Measurements from ENCODE around the gene B9D1. TPM values are rescaled to one million over a fixed set of nuclear protein-coding genes. Genes with fewer than 3 reads are reported as not detected.
A peak's percentile ranks its signal among the peaks of the same experiment; 100 is the strongest.

B9D1 gene
- total and polyA plus RNA-seq, 2 donors from 2014 or later, result 32.1 to 67.5 TPM

DNA sequence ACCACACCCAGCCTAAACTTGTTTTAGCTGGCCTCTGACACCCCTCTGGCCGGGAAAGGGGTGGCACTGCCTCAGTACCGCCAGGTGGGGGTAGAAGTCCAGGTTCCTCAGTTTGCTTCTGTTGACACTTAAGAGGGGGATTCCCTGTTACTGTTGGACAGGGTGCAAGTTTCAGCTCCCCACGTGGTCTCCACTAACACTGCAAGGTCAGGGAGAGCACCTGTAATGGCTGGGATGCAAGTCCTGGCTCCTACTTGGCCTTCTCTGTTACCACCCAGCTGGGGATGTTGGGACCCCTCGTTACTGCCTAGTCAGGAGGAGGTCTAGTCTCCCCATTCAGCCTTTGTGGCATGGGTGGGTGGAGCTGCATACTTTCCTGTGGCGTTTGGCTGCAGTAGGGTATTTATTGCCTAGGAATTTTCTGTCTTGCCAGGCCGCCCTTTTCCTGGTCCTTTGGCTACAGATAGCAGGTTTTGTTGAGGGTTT, 35.1 kb upstream of the B9D1 start:
- FAIRE-seq (no peak), DNase-seq (peak in 2 of 5 donors; percentile 36 to 57)
- H3K9ac ChIP-seq (ENCODE audit: low read length in 3 of 3), result no peak overlapping the region
- H3K36me3 ChIP-seq (ENCODE audit: control insufficient read depth in 2 of 3, insufficient read depth in 3 of 3, low read length in 3 of 3), result no peaks in the 10 kb centered on the region
- intact Hi-C loops (cut with DNase I), result no loop called here
- H3K27me3 ChIP-seq (ENCODE audit: control insufficient read depth, insufficient read depth, low read length), result no peaks in the 10 kb centered on the region
- TF ChIP-seq, protein P1, sequence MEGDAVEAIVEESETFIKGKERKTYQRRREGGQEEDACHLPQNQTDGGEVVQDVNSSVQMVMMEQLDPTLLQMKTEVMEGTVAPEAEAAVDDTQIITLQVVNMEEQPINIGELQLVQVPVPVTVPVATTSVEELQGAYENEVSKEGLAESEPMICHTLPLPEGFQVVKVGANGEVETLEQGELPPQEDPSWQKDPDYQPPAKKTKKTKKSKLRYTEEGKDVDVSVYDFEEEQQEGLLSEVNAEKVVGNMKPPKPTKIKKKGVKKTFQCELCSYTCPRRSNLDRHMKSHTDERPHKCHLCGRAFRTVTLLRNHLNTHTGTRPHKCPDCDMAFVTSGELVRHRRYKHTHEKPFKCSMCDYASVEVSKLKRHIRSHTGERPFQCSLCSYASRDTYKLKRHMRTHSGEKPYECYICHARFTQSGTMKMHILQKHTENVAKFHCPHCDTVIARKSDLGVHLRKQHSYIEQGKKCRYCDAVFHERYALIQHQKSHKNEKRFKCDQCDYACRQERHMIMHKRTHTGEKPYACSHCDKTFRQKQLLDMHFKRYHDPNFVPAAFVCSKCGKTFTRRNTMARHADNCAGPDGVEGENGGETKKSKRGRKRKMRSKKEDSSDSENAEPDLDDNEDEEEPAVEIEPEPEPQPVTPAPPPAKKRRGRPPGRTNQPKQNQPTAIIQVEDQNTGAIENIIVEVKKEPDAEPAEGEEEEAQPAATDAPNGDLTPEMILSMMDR (IDR thresholded peaks at IDR 0.05; ENCODE audit: borderline replicate concordance, extremely low read depth, insufficient read depth), result no peak
- no peaks in the 10 kb centered on the region for H3K9me3 ChIP-seq (ENCODE audit: control insufficient read depth in 2 of 3, insufficient read depth in 1 of 3, low read length in 3 of 3)
- peaks cover 0 to 5% (median 0%) of the 10 kb centered on the region in 3 donors for H3K4me1 ChIP-seq (ENCODE audit: control insufficient read depth in 2 of 3, insufficient read depth in 2 of 3, low read depth in 1 of 3, low read length in 3 of 3)
- H3K4me3 ChIP-seq (ENCODE audit: low read length in 3 of 3), result no peak overlapping the region
- no peak overlapping the region for H3K27ac ChIP-seq (ENCODE audit: low read depth in 2 of 2, low read length in 2 of 2)

DNA sequence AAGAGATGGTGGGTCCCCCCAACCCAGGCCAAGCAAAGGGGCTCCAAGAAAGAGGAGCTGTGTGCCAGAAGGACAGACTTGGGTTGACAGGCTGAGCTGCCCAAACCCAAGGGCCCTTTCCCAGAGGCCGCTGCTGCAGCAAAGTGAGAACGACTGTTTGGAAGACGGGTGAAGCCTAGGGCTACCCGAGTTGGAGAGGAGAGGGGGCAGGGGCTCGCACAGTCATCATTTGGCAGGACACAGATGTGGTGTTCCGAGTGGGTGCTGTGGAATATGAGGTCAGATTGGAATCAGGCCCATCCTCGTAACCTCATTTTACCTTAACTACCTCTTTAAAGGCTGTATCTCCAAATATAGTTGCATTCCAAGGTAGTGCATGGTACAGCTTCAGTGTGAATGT, 29.8 kb upstream of the B9D1 start:
- H3K4me3 ChIP-seq (ENCODE audit: low read length in 3 of 3), result no peak overlapping the region
- no peaks in the 10 kb centered on the region for H3K27me3 ChIP-seq (ENCODE audit: control insufficient read depth, insufficient read depth, low read length)
- intact Hi-C loops (cut with DNase I), result no loop called here
- peaks cover 0 to 4% (median 4%) of the 10 kb centered on the region in 3 donors for H3K4me1 ChIP-seq (ENCODE audit: control insufficient read depth in 2 of 3, insufficient read depth in 2 of 3, low read depth in 1 of 3, low read length in 3 of 3)
- DNase-seq (peak in 2 of 5 donors; percentile 33 to 41), FAIRE-seq (no peak)
- H3K9ac ChIP-seq (ENCODE audit: low read length in 3 of 3), result no peak overlapping the region
- H3K36me3 ChIP-seq (ENCODE audit: control insufficient read depth in 2 of 3, insufficient read depth in 3 of 3, low read length in 3 of 3), result no peaks in the 10 kb centered on the region
- TF ChIP-seq, protein P1 (IDR thresholded peaks at IDR 0.05; ENCODE audit: borderline replicate concordance, extremely low read depth, insufficient read depth), result no peak
- no peak overlapping the region for H3K27ac ChIP-seq (ENCODE audit: low read depth in 2 of 2, low read length in 2 of 2)
- H3K9me3 ChIP-seq (ENCODE audit: control insufficient read depth in 2 of 3, insufficient read depth in 1 of 3, low read length in 3 of 3), result no peaks in the 10 kb centered on the region

DNA sequence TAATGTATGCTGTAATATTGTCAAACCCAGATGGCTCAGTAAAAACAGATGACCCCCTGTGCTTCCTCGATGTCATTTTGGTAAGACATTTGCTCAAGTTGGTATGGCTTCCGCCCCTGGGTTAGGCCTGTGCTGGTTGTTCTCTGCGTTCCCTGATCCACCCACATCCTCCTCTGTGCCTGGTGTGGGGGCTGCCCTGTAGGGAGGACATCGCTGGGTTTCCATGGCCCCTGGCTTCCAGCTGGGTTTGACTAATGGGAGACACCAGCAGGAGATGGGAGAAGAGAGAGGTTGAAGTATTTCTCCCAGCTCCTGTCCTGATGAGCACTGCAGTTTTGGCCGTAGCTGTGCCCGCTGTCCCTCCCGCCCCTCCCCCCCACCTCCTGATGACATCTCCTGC, 28.9 kb upstream of the B9D1 start:
- intact Hi-C loops (cut with DNase I), result no loop called here
- peak in 2 of 5 donors; percentile 37 to 46 for DNase-seq
- H3K9ac ChIP-seq (ENCODE audit: low read length in 3 of 3), result no peak overlapping the region
- no peaks in the 10 kb centered on the region for H3K36me3 ChIP-seq (ENCODE audit: control insufficient read depth in 2 of 3, insufficient read depth in 3 of 3, low read length in 3 of 3)
- FAIRE-seq, result no peak
- TF ChIP-seq, protein P1 (IDR thresholded peaks at IDR 0.05; ENCODE audit: borderline replicate concordance, extremely low read depth, insufficient read depth), result no peak
- no peaks in the 10 kb centered on the region for H3K9me3 ChIP-seq (ENCODE audit: control insufficient read depth in 2 of 3, insufficient read depth in 1 of 3, low read length in 3 of 3)
- no peaks in the 10 kb centered on the region for H3K27me3 ChIP-seq (ENCODE audit: control insufficient read depth, insufficient read depth, low read length)
- peaks cover 0 to 7% (median 4%) of the 10 kb centered on the region in 3 donors for H3K4me1 ChIP-seq (ENCODE audit: control insufficient read depth in 2 of 3, insufficient read depth in 2 of 3, low read depth in 1 of 3, low read length in 3 of 3)
- H3K4me3 ChIP-seq (ENCODE audit: low read length in 3 of 3), result no peak overlapping the region
- no peak overlapping the region for H3K27ac ChIP-seq (ENCODE audit: low read depth in 2 of 2, low read length in 2 of 2)

DNA sequence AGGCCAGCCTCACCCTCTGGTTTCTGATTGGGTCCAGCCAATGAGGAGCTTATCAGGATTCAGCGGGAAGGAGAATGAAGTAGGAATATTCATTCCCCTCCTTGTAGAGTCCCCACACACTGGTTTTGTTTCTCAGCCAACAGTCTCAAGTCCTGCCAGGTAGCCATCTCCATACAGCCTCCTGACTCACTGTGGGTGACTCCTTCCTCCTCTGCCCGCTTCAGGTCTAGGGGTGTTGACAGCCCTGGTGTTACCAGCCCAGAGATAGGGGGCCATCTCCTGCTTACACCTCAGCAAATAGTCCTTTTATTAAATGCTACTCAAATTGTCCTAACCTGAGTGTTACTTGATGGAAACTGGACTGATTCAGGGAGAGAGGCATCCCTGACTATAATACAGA, 28.4 kb upstream of the B9D1 start:
- Histone ChIP-seq H3K36me3 (ENCODE audit: control insufficient read depth in 2 of 3, insufficient read depth in 3 of 3, low read length in 3 of 3) (no peaks in the 10 kb centered on the region), H3K9ac (ENCODE audit: low read length in 3 of 3) (no peak overlapping the region), H3K4me3 (ENCODE audit: low read length in 3 of 3) (no peak overlapping the region), H3K9me3 (ENCODE audit: control insufficient read depth in 2 of 3, insufficient read depth in 1 of 3, low read length in 3 of 3) (no peaks in the 10 kb centered on the region), H3K4me1 (ENCODE audit: control insufficient read depth in 2 of 3, insufficient read depth in 2 of 3, low read depth in 1 of 3, low read length in 3 of 3) (peaks cover 0 to 9% (median 4%) of the 10 kb centered on the region in 3 donors), H3K27me3 (ENCODE audit: control insufficient read depth, insufficient read depth, low read length) (no peaks in the 10 kb centered on the region), H3K27ac (ENCODE audit: low read depth in 2 of 2, low read length in 2 of 2) (no peak overlapping the region)
- TF ChIP-seq, protein P1 (IDR thresholded peaks at IDR 0.05; ENCODE audit: borderline replicate concordance, extremely low read depth, insufficient read depth), result no peak
- FAIRE-seq (no peak), DNase-seq (no peak)
- intact Hi-C loops (cut with DNase I), result no loop called here
